Activated B cell treated with CpG ODN at 0.5 μM for 24 hours (primary cell): ENCODE results near the gene PIGN. TPM values are rescaled to one million over a fixed set of nuclear protein-coding genes. Genes with fewer than 3 reads are reported as not detected.

Source experiments
- ATAC-seq: fragments of 200-7000 bp; cut with Tn5 transposase; one replicate; pipeline ENCODE4 v1.10.0; 2021; ENCODE audit warnings: low read depth, mild to moderate bottlenecking, moderate library complexity
- CTCF ChIA-PET: fragments of 350-600 bp; sonication (Branson Sonifier 250); formaldehyde crosslinking; loops from one replicate; lab custom pipeline; 2021; ENCODE audit warnings: antibody characterized with exemption; lab: Charles Lee
- POLR2A ChIA-PET: fragments of 350-600 bp; sonication (Branson Sonifier 250); formaldehyde crosslinking; loops from one replicate; lab custom pipeline; 2021; ENCODE audit warnings: antibody characterized with exemption; lab: Charles Lee
- DNase-seq: peaks from one replicate; pipeline ENCODE4 v3.0.0; 2022
- H3K27ac Mint-ChIP-seq: one replicate; pipeline ENCODE4 v1.8.0; 2020; ENCODE audit warnings: mixed read lengths
- H3K27me3 Mint-ChIP-seq: one replicate; pipeline ENCODE4 v1.8.0; 2021; ENCODE audit warnings: mixed read lengths
- H3K36me3 Mint-ChIP-seq: one replicate; pipeline ENCODE4 v1.8.0; 2021; ENCODE audit warnings: low read depth, mixed read lengths
- H3K4me1 Mint-ChIP-seq: one replicate; pipeline ENCODE4 v1.8.0; 2021; ENCODE audit warnings: mixed read lengths
- H3K4me3 Mint-ChIP-seq: one replicate; pipeline ENCODE4 v1.8.0; 2020; ENCODE audit warnings: mild to moderate bottlenecking, mixed read lengths
- H3K9me3 Mint-ChIP-seq: one replicate; pipeline ENCODE4 v1.8.0; 2020; ENCODE audit warnings: mixed read lengths
- intact Hi-C: fragments of 100-400 bp; cut with micrococcal nuclease; formaldehyde crosslinking; loops from one replicate; pipeline ENCODE4 v1.15.1; 2024
- total RNA-seq: library from RNA; stranded (reverse); gene quantifications from 2 replicates; pipeline ENCODE4 v1.2.3, GENCODE V29; 2022
- TF ChIP-seq, protein P1 (sequence below): fragments of 200-600 bp; IDR thresholded peaks from one replicate; pipeline ENCODE4 v1.8.0; 2022; ENCODE audit warnings: antibody characterized with exemption, mild to moderate bottlenecking

PIGN gene
- total RNA-seq, 1 donor from 2014 or later, result 29.4 TPM

DNA sequence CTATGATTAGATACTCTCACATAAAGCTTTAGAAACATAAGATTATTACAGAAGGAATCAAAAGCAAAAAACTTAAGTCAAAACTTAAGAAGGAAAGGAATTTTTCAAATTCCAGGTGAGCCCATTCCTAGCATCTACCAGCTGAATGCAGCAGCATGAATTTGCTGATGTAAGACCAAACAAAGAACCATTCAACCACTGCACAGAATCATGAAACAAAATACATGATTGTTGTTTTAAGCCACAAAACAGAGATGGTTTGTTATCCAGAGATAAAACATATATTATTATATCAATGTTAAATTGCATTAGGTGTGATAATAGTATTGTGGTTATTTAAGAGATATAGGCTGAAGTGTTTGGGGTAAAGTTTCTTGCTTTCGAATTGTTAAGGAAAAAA lies 29.0 kb downstream of the PIGN start:
- intact Hi-C loops, result no loop called here
- H3K27ac Mint-ChIP-seq, result no peak overlapping the region

DNA sequence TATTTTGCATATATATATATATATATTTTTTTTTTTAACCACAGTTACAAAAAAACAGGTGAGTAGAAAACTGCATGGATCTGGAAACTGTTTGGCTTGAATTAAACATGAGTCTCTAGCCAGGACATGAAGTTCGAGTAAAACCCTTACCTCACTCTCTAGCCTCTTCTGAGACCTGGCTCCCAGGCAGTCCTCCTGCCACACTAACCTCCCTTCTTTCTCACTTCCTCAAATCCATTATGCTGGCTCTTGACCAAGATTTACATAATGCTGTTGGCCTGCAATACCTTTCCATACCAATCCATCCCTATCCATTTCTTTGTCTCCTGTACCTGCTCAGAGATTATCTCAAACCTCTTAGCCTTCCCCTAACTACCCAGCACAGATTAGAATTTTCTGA lies 34.0 kb downstream of the PIGN start:
- ChIA-PET POLR2A (no interaction called here), CTCF (no interaction called here)
- H3K9me3 Mint-ChIP-seq, result no peaks in the 10 kb centered on the region
- no peaks in the 10 kb centered on the region for H3K4me1 Mint-ChIP-seq
- H3K36me3 Mint-ChIP-seq, result peaks cover 32% of the 10 kb centered on the region
- no peaks in the 10 kb centered on the region for H3K27me3 Mint-ChIP-seq
- no peak overlapping the region for H3K27ac Mint-ChIP-seq
- intact Hi-C loops, result no loop called here
- H3K4me3 Mint-ChIP-seq, result no peak overlapping the region
- ATAC-seq (no peak), DNase-seq (no peak)
- TF ChIP-seq, protein P1, sequence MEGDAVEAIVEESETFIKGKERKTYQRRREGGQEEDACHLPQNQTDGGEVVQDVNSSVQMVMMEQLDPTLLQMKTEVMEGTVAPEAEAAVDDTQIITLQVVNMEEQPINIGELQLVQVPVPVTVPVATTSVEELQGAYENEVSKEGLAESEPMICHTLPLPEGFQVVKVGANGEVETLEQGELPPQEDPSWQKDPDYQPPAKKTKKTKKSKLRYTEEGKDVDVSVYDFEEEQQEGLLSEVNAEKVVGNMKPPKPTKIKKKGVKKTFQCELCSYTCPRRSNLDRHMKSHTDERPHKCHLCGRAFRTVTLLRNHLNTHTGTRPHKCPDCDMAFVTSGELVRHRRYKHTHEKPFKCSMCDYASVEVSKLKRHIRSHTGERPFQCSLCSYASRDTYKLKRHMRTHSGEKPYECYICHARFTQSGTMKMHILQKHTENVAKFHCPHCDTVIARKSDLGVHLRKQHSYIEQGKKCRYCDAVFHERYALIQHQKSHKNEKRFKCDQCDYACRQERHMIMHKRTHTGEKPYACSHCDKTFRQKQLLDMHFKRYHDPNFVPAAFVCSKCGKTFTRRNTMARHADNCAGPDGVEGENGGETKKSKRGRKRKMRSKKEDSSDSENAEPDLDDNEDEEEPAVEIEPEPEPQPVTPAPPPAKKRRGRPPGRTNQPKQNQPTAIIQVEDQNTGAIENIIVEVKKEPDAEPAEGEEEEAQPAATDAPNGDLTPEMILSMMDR, result no peak

More for the DNA sequence above, 29.0 kb downstream of the PIGN start:
- TF ChIP-seq, protein P1, result no peak
- Mint-ChIP-seq H3K36me3 (peaks cover 44% of the 10 kb centered on the region), H3K9me3 (no peaks in the 10 kb centered on the region), H3K4me3 (no peak overlapping the region), H3K4me1 (no peaks in the 10 kb centered on the region), H3K27me3 (no peaks in the 10 kb centered on the region)
- ATAC-seq (no peak), DNase-seq (no peak)
- POLR2A ChIA-PET, result no interaction called here
- CTCF ChIA-PET, result no interaction called here

DNA sequence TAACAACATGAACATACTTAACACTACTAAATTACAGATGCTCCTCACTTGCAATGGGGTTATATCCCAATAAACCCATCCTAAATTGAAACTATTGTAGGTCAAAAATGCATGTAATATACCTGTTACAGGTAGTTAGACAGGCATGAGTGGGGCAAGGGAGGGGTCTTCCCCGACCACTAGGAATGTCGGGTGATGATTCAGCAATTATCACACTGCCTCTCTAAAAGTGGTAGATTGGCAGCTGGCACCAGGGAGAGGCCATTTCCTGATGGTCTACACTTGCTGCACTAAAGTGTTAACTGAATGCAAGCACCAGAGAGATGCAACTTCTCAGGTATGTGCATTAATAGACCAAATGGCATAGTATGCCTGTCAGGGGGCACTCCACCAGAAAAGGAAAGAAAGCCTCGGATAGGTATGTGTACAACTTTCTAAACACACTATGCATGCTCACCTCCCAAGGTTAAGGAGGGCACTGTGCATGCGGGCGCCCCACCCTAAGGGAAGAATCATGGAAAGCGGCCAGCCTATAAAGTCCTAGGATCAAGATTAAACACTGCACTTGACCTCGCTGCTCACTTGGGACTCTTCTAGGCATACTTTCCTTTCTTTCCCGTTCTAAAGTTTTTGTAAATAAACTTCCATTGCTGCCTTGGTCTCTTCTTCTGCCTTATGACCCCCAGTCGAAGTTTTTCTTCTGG lies 35.6 kb downstream of the PIGN start:
- Mint-ChIP-seq H3K4me3 (no peak overlapping the region), H3K9me3 (no peaks in the 10 kb centered on the region), H3K36me3 (peaks cover 29% of the 10 kb centered on the region), H3K27ac (no peak overlapping the region), H3K27me3 (no peaks in the 10 kb centered on the region), H3K4me1 (no peaks in the 10 kb centered on the region)
- ChIA-PET CTCF (no interaction called here), POLR2A (no interaction called here)
- TF ChIP-seq, protein P1, result no peak
- ATAC-seq (no peak), DNase-seq (no peak)
- intact Hi-C loops, result no loop called here

DNA sequence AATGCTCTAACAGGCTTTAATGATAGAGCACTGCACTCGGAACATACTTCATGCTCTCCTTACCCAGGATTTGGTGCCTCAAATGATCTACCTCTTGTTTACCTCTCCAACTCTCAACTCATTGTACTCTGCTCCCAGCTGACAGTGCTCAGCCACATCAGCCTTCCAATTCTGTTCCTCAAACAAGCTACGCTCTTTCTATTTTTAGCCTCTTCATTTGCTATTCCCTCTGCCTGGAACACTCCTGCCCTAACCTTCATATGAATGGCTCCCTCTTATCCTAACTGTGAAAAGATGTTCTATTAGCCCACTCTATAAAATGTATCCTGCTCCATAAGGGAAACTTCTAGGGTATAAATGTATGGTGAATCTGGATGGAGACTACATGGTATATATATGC lies 42.5 kb downstream of the PIGN start:
- TF ChIP-seq, protein P1, result no peak
- POLR2A ChIA-PET, result no interaction called here
- H3K9me3 Mint-ChIP-seq, result no peaks in the 10 kb centered on the region
- no peak overlapping the region for H3K27ac Mint-ChIP-seq
- no peaks in the 10 kb centered on the region for H3K27me3 Mint-ChIP-seq
- CTCF ChIA-PET, result interaction anchor here (2.3 kb wide), 1 partner anchor 12 kb away, joined by 10 read pairs; no protein-coding TSS in a partner anchor
- ATAC-seq, result no peak
- no peaks in the 10 kb centered on the region for H3K4me1 Mint-ChIP-seq
- no peak overlapping the region for H3K4me3 Mint-ChIP-seq
- peaks cover 44% of the 10 kb centered on the region for H3K36me3 Mint-ChIP-seq
- intact Hi-C loops, result no loop called here
- no peak for DNase-seq

DNA sequence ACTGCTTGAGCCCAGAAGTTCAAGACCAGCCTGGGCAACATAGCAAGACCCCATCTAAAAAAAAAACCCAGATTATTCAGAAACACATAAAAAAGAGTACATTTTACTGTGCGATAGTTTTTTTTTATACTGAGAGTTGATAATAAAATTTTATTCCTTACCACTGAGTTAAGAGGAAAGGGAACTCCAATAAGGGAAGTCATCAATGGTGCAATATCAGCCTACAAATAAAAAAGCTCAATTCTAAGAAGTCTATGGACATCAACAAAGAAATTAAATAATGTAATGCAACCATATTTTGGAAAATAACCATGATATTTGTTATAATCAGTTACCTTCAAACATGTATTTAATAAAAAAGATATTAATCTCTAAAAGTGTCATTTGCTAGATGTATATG lies 46.6 kb downstream of the PIGN start:
- Mint-ChIP-seq H3K9me3 (no peaks in the 10 kb centered on the region), H3K27ac (no peak overlapping the region), H3K4me1 (no peaks in the 10 kb centered on the region), H3K36me3 (peaks cover 54% of the 10 kb centered on the region), H3K27me3 (no peaks in the 10 kb centered on the region), H3K4me3 (no peak overlapping the region)
- ATAC-seq, result no peak
- POLR2A ChIA-PET, result no interaction called here
- CTCF ChIA-PET, result no interaction called here
- TF ChIP-seq, protein P1, result no peak
- no peak for DNase-seq
- intact Hi-C loops, result no loop called here
